Natural killer cell (primary cell): Measurements from ENCODE around the gene EBF4. TPM values are rescaled to one million over a fixed set of nuclear protein-coding genes. Genes with fewer than 3 reads are reported as not detected.
A peak's percentile ranks its signal among the peaks of the same experiment; 100 is the strongest.

Experiments
- ATAC-seq, 3 donors: fragments of 150-1000 bp in 2 of 3; fragments of 200-7000 bp in 1 of 3; cut with Tn5 transposase; 1 replicate in 1 of 3; 2 replicates in 2 of 3; pipeline ENCODE4 v1.10.0; 2021; ENCODE audit warnings: mild to moderate bottlenecking in 2 of 3, moderate library complexity in 2 of 3
- DNase-seq, 2 donors: peaks; one replicate each; pipeline versions ENCODE4 v3.0.0 to v3.0.0-alpha.2; 2013 to 2021; ENCODE audit warnings: mixed read lengths in 1 of 2
- H3K27ac ChIP-seq: one replicate; pipeline ENCODE4 v1.5.1; 2013; ENCODE audit warnings: mild to moderate bottlenecking, low read length
- H3K27me3 ChIP-seq: one replicate; pipeline ENCODE4 v1.6.1; 2013; ENCODE audit warnings: low read length; ENCODE audit not compliant: control insufficient read depth, insufficient read depth
- H3K36me3 ChIP-seq: one replicate; pipeline ENCODE4 v1.6.1; 2013; ENCODE audit warnings: low read length; ENCODE audit not compliant: control insufficient read depth, insufficient read depth
- H3K4me1 ChIP-seq: one replicate; pipeline ENCODE4 v1.6.1; 2013; ENCODE audit warnings: low read length; ENCODE audit not compliant: control insufficient read depth, insufficient read depth
- H3K4me3 ChIP-seq: one replicate; pipeline ENCODE4 v1.5.1; 2013; ENCODE audit warnings: low read length
- H3K9me3 ChIP-seq: one replicate; pipeline ENCODE4 v1.6.1; 2013; ENCODE audit warnings: low read length; ENCODE audit not compliant: control insufficient read depth, insufficient read depth
- H3K27ac Mint-ChIP-seq, 2 donors: one replicate each; pipeline ENCODE4 v1.8.0; 2022; ENCODE audit warnings: mild to moderate bottlenecking in 2 of 2, mixed read lengths in 2 of 2, moderate library complexity in 1 of 2
- H3K27me3 Mint-ChIP-seq, 2 donors: one replicate each; pipeline ENCODE4 v1.8.0; 2022; ENCODE audit warnings: low read depth in 2 of 2, mixed read lengths in 2 of 2
- H3K36me3 Mint-ChIP-seq: one replicate; pipeline ENCODE4 v1.8.0; 2022; ENCODE audit warnings: mixed read lengths
- H3K4me1 Mint-ChIP-seq, 2 donors: one replicate each; pipeline ENCODE4 v1.8.0; 2022; ENCODE audit warnings: mixed read lengths in 2 of 2
- H3K4me3 Mint-ChIP-seq: one replicate; pipeline ENCODE4 v1.8.0; 2022; ENCODE audit warnings: mild to moderate bottlenecking, moderate library complexity, mixed read lengths
- H3K9me3 Mint-ChIP-seq, 2 donors: one replicate each; pipeline ENCODE4 v1.8.0; 2022; ENCODE audit warnings: mixed read lengths in 2 of 2
- WGBS: methylation state at CpG from one replicate; pipeline ENCODE4 v1.1.7; 2013; ENCODE audit warnings: missing lambda C conversion rate; ENCODE audit not compliant: insufficient coverage; 5-methylcytosine and 5-hydroxymethylcytosine counted together
- intact Hi-C: fragments of 100-400 bp; cut with micrococcal nuclease; formaldehyde crosslinking; loops from one replicate; pipeline ENCODE4 v1.14.2; 2022
- total RNA-seq, 4 donors: library from RNA; stranded (reverse); fragments of 120-200 nt in 1 of 4; gene quantifications; one replicate each; pipeline versions ENCODE4 v1.2.3 to v1.2.4, GENCODE V29; 2013 to 2022
- TF ChIP-seq, protein P1 (sequence below): fragments of 200-600 bp; IDR thresholded peaks from one replicate; pipeline ENCODE4 v1.8.0; 2022; ENCODE audit warnings: antibody characterized with exemption

EBF4 gene
- total RNA-seq, 3 donors from 2014 or later (not counting 1 experiment from before 2014, with no cell fraction given), result 17.1 to 21.7 (median 20.4) TPM

DNA sequence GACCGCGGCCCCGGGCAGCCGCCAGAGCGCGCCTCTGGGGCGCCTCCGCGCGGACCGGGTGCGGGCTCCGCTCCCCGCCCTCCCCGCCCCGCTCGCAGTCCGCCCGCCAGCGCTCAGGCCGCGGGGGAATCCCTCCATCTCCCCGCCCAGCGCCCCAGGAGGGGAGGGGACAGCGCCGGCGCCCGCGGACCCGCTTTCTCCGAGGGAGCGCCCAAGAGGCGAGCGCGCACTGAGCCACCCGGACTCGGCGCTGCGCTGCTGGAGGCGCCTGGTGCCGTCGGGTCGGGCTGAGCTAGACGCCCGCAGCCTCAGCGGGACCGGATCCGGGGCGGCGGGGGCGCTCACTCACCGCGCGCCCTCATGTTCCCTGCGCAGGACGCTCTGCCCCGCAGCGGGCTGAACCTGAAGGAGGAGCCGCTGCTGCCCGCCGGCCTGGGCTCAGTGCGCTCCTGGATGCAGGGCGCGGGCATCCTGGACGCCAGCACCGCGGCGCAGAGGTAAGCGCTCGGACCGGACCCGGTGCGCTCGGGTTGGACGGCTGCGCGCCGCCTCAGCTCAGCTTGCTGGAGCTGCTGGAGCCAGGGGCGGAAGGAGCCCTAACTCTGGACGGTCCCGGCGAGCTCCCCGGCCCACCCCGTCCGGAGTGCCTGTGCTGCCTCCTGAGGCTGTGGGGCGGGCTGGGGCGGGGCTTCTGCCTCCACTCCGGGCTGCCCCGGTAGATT lies 867 bp downstream of the EBF4 start:
- Histone ChIP-seq H3K4me1 (peaks cover 23% of the 10 kb centered on the region), H3K4me3 (no peak overlapping the region), H3K27me3 (peaks cover 24% of the 10 kb centered on the region), H3K36me3 (no peaks in the 10 kb centered on the region), H3K27ac (no peak overlapping the region), H3K9me3 (no peaks in the 10 kb centered on the region)
- Mint-ChIP-seq H3K36me3 (no peaks in the 10 kb centered on the region), H3K4me3 (peak overlapping the region; percentile 28), H3K4me1 (peaks cover 21 to 40% of the 10 kb centered on the region in 2 donors), H3K27me3 (peaks cover 0 to 43% of the 10 kb centered on the region in 2 donors), H3K27ac (peak overlapping the region in 1 of 2 donors; percentile 44), H3K9me3 (no peaks in the 10 kb centered on the region)
- TF ChIP-seq, protein P1, sequence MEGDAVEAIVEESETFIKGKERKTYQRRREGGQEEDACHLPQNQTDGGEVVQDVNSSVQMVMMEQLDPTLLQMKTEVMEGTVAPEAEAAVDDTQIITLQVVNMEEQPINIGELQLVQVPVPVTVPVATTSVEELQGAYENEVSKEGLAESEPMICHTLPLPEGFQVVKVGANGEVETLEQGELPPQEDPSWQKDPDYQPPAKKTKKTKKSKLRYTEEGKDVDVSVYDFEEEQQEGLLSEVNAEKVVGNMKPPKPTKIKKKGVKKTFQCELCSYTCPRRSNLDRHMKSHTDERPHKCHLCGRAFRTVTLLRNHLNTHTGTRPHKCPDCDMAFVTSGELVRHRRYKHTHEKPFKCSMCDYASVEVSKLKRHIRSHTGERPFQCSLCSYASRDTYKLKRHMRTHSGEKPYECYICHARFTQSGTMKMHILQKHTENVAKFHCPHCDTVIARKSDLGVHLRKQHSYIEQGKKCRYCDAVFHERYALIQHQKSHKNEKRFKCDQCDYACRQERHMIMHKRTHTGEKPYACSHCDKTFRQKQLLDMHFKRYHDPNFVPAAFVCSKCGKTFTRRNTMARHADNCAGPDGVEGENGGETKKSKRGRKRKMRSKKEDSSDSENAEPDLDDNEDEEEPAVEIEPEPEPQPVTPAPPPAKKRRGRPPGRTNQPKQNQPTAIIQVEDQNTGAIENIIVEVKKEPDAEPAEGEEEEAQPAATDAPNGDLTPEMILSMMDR, result no peak
- intact Hi-C loops, result no loop called here
- 4% methylated on average over 89 of the region's 89 CpGs for WGBS
- peak; percentile 65 to 75 for DNase-seq
- peak; percentile 70 to 79 (median 75) for ATAC-seq

- ATAC-seq, result no peak
- no peak overlapping the region for H3K27ac ChIP-seq
- TF ChIP-seq, protein P1, result no peak
- peaks cover 24% of the 10 kb centered on the region for H3K27me3 ChIP-seq
- H3K4me3 Mint-ChIP-seq, result peak overlapping the region; percentile 31
- peak overlapping the region in 1 of 2 donors; percentile 44 for H3K27ac Mint-ChIP-seq
- no peak overlapping the region for H3K4me3 ChIP-seq
- H3K36me3 Mint-ChIP-seq, result no peaks in the 10 kb centered on the region
- peaks cover 0 to 43% of the 10 kb centered on the region in 2 donors for H3K27me3 Mint-ChIP-seq
- DNase-seq, result no peak
- H3K9me3 Mint-ChIP-seq, result no peaks in the 10 kb centered on the region
- H3K9me3 ChIP-seq, result no peaks in the 10 kb centered on the region
- H3K4me1 ChIP-seq, result peaks cover 17% of the 10 kb centered on the region
- H3K36me3 ChIP-seq, result no peaks in the 10 kb centered on the region
- 22% methylated on average over 23 of the region's 23 CpGs for WGBS
- H3K4me1 Mint-ChIP-seq, result peaks cover 17 to 36% of the 10 kb centered on the region in 2 donors
- intact Hi-C loops, result no loop called here
These were observed 1.5 kb downstream of the EBF4 start for GRCh38 chr20:2694008-2694471.

DNA sequence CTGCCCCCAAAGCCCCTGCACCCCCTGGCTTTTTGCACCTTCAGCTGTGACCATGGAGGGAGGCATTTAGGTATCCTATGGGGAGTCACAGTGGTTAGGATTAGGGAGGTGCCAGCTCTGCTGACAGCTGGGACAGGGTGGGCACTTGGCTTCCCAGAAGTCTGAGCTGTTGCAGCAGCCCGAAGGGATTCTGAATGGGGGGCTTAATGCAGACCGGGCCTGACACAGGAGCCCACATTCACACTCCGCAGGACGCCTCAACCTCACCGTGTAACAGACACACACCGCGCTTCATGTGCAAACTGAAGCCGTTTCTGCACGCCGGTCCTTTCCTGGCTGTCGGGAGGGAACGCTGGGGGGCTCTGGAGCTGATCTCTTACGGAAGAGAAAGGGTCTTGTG lies 1.9 kb downstream of the EBF4 start:
- Mint-ChIP-seq H3K9me3 (no peaks in the 10 kb centered on the region), H3K4me3 (peak overlapping the region; percentile 6), H3K27ac (no peak overlapping the region), H3K27me3 (peaks cover 0 to 43% of the 10 kb centered on the region in 2 donors), H3K36me3 (no peaks in the 10 kb centered on the region), H3K4me1 (peaks cover 17 to 32% of the 10 kb centered on the region in 2 donors)
- H3K27me3 ChIP-seq, result peaks cover 24% of the 10 kb centered on the region
- DNase-seq (no peak), ATAC-seq (no peak)
- no peaks in the 10 kb centered on the region for H3K36me3 ChIP-seq
- no peak overlapping the region for H3K4me3 ChIP-seq
- intact Hi-C loops, result no loop called here
- H3K27ac ChIP-seq, result no peak overlapping the region
- 58% methylated on average over 12 of the region's 13 CpGs for WGBS
- no peaks in the 10 kb centered on the region for H3K9me3 ChIP-seq
- TF ChIP-seq, protein P1, result no peak
- H3K4me1 ChIP-seq, result peaks cover 17% of the 10 kb centered on the region
